ENCODE data around the gene CHRNB4. TPM values are rescaled to one million over a fixed set of nuclear protein-coding genes. Genes with fewer than 3 reads are reported as not detected.

The CHRNB4 gene
- total RNA-seq, 1 experiment from 2014 or later: not detected

DNA sequence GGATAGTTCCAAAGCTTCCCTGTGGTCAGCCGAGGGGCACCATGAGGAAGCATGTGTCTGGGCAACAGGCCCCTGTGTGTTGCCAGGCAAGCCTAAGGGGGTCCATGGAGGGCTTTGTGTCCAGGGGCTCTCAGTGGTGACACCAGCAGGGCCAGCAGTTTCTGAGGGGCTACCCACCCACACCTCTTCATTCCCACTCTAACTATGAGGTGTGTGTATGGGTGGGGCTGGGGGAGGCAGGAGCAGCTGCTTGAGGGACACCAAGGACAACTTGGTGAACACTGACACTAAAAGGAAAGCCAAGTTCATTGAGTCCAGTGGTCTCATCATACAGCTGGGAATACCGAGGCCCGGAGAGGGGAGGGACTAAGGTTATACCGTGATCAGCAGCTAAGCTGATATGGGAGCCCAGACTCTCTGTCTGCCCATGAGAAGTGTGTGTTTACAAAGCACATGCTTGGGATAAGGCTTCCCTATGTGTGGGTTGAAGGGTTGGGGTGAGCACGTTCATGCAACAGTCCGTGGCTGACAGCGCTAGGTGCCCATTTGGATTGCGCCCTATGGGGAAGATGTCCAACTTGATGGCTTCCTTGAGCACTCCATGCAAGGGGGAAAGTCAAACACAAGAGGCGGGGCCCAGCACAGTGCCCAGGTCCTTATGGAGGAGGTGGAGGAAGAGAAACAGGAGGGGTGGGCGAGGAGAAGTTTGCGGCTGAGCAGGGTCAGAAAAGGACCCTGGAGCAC, 34.8 kb upstream of the CHRNB4 start:
- BruUV-seq (replicated peaks): no TSS peak
- no peak overlapping the region for H3K4me3 Mint-ChIP-seq (ENCODE audit: low read depth, unreplicated experiment)
- H3K4me1 Mint-ChIP-seq (ENCODE audit: low read depth, unreplicated experiment): no peaks in the 10 kb centered on the region
- TF ChIP-seq, protein P1, sequence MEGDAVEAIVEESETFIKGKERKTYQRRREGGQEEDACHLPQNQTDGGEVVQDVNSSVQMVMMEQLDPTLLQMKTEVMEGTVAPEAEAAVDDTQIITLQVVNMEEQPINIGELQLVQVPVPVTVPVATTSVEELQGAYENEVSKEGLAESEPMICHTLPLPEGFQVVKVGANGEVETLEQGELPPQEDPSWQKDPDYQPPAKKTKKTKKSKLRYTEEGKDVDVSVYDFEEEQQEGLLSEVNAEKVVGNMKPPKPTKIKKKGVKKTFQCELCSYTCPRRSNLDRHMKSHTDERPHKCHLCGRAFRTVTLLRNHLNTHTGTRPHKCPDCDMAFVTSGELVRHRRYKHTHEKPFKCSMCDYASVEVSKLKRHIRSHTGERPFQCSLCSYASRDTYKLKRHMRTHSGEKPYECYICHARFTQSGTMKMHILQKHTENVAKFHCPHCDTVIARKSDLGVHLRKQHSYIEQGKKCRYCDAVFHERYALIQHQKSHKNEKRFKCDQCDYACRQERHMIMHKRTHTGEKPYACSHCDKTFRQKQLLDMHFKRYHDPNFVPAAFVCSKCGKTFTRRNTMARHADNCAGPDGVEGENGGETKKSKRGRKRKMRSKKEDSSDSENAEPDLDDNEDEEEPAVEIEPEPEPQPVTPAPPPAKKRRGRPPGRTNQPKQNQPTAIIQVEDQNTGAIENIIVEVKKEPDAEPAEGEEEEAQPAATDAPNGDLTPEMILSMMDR (IDR thresholded peaks at IDR 0.05; ENCODE audit: unreplicated experiment): no peak
- no peaks in the 10 kb centered on the region for H3K27me3 Mint-ChIP-seq (ENCODE audit: unreplicated experiment)
- CTCF ChIA-PET: no interaction called here
- no peak for DNase-seq
- H3K27ac Mint-ChIP-seq (ENCODE audit: unreplicated experiment): no peak overlapping the region
- intact Hi-C loops (cut with micrococcal nuclease; ENCODE audit: unreplicated experiment): no loop called here
- H3K36me3 Mint-ChIP-seq (ENCODE audit: insufficient read depth, unreplicated experiment): no peaks in the 10 kb centered on the region
- no peaks in the 10 kb centered on the region for H3K9me3 Mint-ChIP-seq (ENCODE audit: low read depth, unreplicated experiment)

DNA sequence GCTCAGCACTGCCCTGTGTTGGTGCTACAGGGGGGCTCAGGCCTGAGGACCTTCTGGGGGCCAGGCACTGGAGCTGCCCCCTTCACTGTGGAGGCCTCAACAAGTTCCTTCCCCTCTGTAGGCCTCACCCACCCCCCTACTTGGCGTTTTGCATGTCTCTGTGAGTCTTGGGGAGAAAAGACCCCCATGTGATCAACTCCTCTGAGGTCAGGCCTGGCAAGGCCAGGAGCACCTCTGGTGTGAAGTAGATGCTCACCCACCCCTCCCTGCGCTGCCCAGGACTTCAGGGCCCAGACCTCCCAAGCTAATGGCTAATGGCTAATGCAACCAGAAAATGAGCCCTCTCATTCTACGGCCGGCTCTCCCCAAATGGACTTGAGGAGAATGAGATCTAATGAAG, 34.2 kb upstream of the CHRNB4 start:
- CTCF ChIA-PET: no interaction called here
- no TSS peak for BruUV-seq (replicated peaks)
- Mint-ChIP-seq H3K4me1 (ENCODE audit: low read depth, unreplicated experiment) (no peaks in the 10 kb centered on the region), H3K4me3 (ENCODE audit: low read depth, unreplicated experiment) (no peak overlapping the region), H3K36me3 (ENCODE audit: insufficient read depth, unreplicated experiment) (no peaks in the 10 kb centered on the region), H3K9me3 (ENCODE audit: low read depth, unreplicated experiment) (no peaks in the 10 kb centered on the region), H3K27me3 (ENCODE audit: unreplicated experiment) (no peaks in the 10 kb centered on the region), H3K27ac (ENCODE audit: unreplicated experiment) (no peak overlapping the region)
- intact Hi-C loops (cut with micrococcal nuclease; ENCODE audit: unreplicated experiment): no loop called here
- no peak for DNase-seq
- TF ChIP-seq, protein P1 (IDR thresholded peaks at IDR 0.05; ENCODE audit: unreplicated experiment): no peak

DNA sequence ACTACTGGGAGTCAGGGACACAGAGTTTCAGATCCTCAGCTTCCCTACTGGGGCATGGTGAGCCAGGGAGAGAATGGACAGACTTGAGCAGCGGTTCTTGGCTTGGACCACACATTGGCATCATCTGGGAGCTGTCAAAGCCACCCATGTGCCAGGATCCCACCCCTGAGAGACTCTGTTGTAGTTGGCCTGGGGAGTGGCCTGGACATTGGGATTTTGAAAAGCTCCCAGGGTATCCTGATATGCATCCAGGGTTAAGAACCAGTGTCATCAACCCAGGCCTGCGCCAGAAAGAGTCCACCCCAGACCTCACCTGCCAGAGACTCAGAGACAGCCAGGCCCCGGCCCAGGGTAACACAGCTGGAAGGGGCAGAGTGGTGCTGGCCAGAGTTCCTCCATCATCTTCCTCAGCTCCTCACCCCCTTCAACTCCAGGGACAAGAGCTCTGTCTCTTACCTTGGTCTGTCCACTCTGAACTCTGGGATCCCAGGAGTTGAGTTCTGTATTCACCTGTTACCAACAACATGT, 33.0 kb upstream of the CHRNB4 start:
- no peak overlapping the region for H3K27ac Mint-ChIP-seq (ENCODE audit: unreplicated experiment)
- H3K36me3 Mint-ChIP-seq (ENCODE audit: insufficient read depth, unreplicated experiment): no peaks in the 10 kb centered on the region
- intact Hi-C loops (cut with micrococcal nuclease; ENCODE audit: unreplicated experiment): no loop called here
- TF ChIP-seq, protein P1 (IDR thresholded peaks at IDR 0.05; ENCODE audit: unreplicated experiment): no peak
- H3K27me3 Mint-ChIP-seq (ENCODE audit: unreplicated experiment): no peaks in the 10 kb centered on the region
- no peaks in the 10 kb centered on the region for H3K4me1 Mint-ChIP-seq (ENCODE audit: low read depth, unreplicated experiment)
- no peak for DNase-seq
- no peak overlapping the region for H3K4me3 Mint-ChIP-seq (ENCODE audit: low read depth, unreplicated experiment)
- no TSS peak for BruUV-seq (replicated peaks)
- H3K9me3 Mint-ChIP-seq (ENCODE audit: low read depth, unreplicated experiment): no peaks in the 10 kb centered on the region
- CTCF ChIA-PET: interaction anchor here (0.6 to 0.8 kb wide), 3 partner anchors 10 to 202 kb away, joined by 3 to 4 read pairs (median 3); no protein-coding TSS in a partner anchor

DNA sequence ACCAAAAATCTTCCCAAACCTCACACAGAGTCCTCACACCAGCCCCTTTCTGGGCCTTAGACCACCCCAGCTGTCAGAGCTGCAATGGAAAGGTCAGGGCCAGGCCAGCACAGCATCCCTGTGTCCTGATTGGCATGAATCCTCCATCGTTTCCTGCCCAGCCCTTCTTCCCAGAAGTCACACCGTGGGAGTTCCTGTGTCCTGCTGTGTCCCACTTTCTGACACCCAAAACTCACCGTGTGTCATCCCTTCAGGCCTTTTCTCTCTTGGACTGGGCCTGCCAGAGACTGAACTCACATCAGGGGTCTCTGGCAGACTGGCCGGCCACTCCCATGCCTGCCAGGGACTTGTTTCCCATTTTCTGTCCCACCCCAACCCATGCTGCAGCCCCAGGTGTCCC, 32.5 kb upstream of the CHRNB4 start:
- H3K9me3 Mint-ChIP-seq (ENCODE audit: low read depth, unreplicated experiment): no peaks in the 10 kb centered on the region
- peaks cover 5% of the 10 kb centered on the region for H3K27me3 Mint-ChIP-seq (ENCODE audit: unreplicated experiment)
- no peak overlapping the region for H3K27ac Mint-ChIP-seq (ENCODE audit: unreplicated experiment)
- no peak overlapping the region for H3K4me3 Mint-ChIP-seq (ENCODE audit: low read depth, unreplicated experiment)
- no TSS peak for BruUV-seq (replicated peaks)
- CTCF ChIA-PET: interaction anchor here (0.7 kb wide), 1 partner anchor 10 kb away, joined by 4 read pairs; no protein-coding TSS in a partner anchor
- H3K36me3 Mint-ChIP-seq (ENCODE audit: insufficient read depth, unreplicated experiment): no peaks in the 10 kb centered on the region
- intact Hi-C loops (cut with micrococcal nuclease; ENCODE audit: unreplicated experiment): no loop called here
- TF ChIP-seq, protein P1 (IDR thresholded peaks at IDR 0.05; ENCODE audit: unreplicated experiment): no peak
- no peak for DNase-seq
- no peaks in the 10 kb centered on the region for H3K4me1 Mint-ChIP-seq (ENCODE audit: low read depth, unreplicated experiment)

Data from Calu3 (cell line).